ENCODE measurements around the gene MAPK8IP2.

The MAPK8IP2 gene

GRCh38 chr22:50600538-50600937 is at the start of gene MAPK8IP2:
Gene MAPK8IP2, plus strand, starts transcription at chr22:50600793. Its CDS starts 26 bp downstream, at chr22:50600819.
- H3K4me3 ChIP-seq (ENCODE audit: low read depth, low read length): peak within 1 kb of the TSS; percentile 23
- DNase-seq (ENCODE audit: low read depth): no peak

GRCh38 chr22:50551160-50551752 is 49.3 kb upstream of the MAPK8IP2 start:
- no peak overlapping the region for H3K4me3 ChIP-seq (ENCODE audit: low read depth, low read length)
- no peak for DNase-seq (ENCODE audit: low read depth)

GRCh38 chr22:50553310-50553709 is 47.3 kb upstream of the MAPK8IP2 start:
- no peak for DNase-seq (ENCODE audit: low read depth)
- no peak overlapping the region for H3K4me3 ChIP-seq (ENCODE audit: low read depth, low read length)

- DNase-seq (ENCODE audit: low read depth): no peak
- no peak overlapping the region for H3K4me3 ChIP-seq (ENCODE audit: low read depth, low read length)
Observed at GRCh38 chr22:50556703-50557102, 43.9 kb upstream of the MAPK8IP2 start.

- no peak for DNase-seq (ENCODE audit: low read depth)
- H3K4me3 ChIP-seq (ENCODE audit: low read depth, low read length): no peak overlapping the region
Observed at GRCh38 chr22:50560034-50560433, 40.6 kb upstream of the MAPK8IP2 start.

GRCh38 chr22:50561401-50562358 is 38.9 kb upstream of the MAPK8IP2 start:
- DNase-seq (ENCODE audit: low read depth): no peak
- no peak overlapping the region for H3K4me3 ChIP-seq (ENCODE audit: low read depth, low read length)

- peak within 1 kb of the TSS; percentile 62 for H3K4me3 ChIP-seq (ENCODE audit: low read depth, low read length)
- DNase-seq (ENCODE audit: low read depth): no peak
Observed at GRCh38 chr22:50562523-50563412, 37.8 kb upstream of the MAPK8IP2 start, which contains the start of gene SYCE3. Gene SYCE3, minus strand, starts transcription at chr22:50562919. Its CDS starts 6,514 bp downstream, at chr22:50556405.

GRCh38 chr22:50563413-50564160 is 37.0 kb upstream of the MAPK8IP2 start:
- H3K4me3 ChIP-seq (ENCODE audit: low read depth, low read length): peak overlapping the region; percentile 62
- no peak for DNase-seq (ENCODE audit: low read depth)

- H3K4me3 ChIP-seq (ENCODE audit: low read depth, low read length): no peak overlapping the region
- no peak for DNase-seq (ENCODE audit: low read depth)
Observed at GRCh38 chr22:50564289-50564688, 36.3 kb upstream of the MAPK8IP2 start.

- H3K4me3 ChIP-seq (ENCODE audit: low read depth, low read length): no peak overlapping the region
- DNase-seq (ENCODE audit: low read depth): no peak
Observed at GRCh38 chr22:50567721-50568252, 32.8 kb upstream of the MAPK8IP2 start.

- H3K4me3 ChIP-seq (ENCODE audit: low read depth, low read length): no peak overlapping the region
- DNase-seq (ENCODE audit: low read depth): no peak
Observed at GRCh38 chr22:50568626-50569025, 32.0 kb upstream of the MAPK8IP2 start.

GRCh38 chr22:50569041-50569459 is 31.5 kb upstream of the MAPK8IP2 start:
- DNase-seq (ENCODE audit: low read depth): no peak
- no peak overlapping the region for H3K4me3 ChIP-seq (ENCODE audit: low read depth, low read length)

GRCh38 chr22:50569896-50570535 is 30.6 kb upstream of the MAPK8IP2 start:
- H3K4me3 ChIP-seq (ENCODE audit: low read depth, low read length): no peak overlapping the region
- no peak for DNase-seq (ENCODE audit: low read depth)

- no peak for DNase-seq (ENCODE audit: low read depth)
- no peak overlapping the region for H3K4me3 ChIP-seq (ENCODE audit: low read depth, low read length)
Observed at GRCh38 chr22:50570861-50571260, 29.7 kb upstream of the MAPK8IP2 start.

- DNase-seq (ENCODE audit: low read depth): no peak
- H3K4me3 ChIP-seq (ENCODE audit: low read depth, low read length): no peak overlapping the region
Observed at GRCh38 chr22:50571264-50572175, 29.1 kb upstream of the MAPK8IP2 start.

- DNase-seq (ENCODE audit: low read depth): no peak
- H3K4me3 ChIP-seq (ENCODE audit: low read depth, low read length): no peak overlapping the region
Observed at GRCh38 chr22:50572965-50573364, 27.6 kb upstream of the MAPK8IP2 start.

All from skeletal muscle cell (primary cell).